Kidney epithelial cell (primary cell): ENCODE data around the gene DYNLT1. TPM values are rescaled to one million over a fixed set of nuclear protein-coding genes. Genes with fewer than 3 reads are reported as not detected.

Experiments used
- DNase-seq: peaks from one replicate; pipeline ENCODE4 v3.0.0-alpha.2; 2010; ENCODE audit warnings: low read depth
- H3K27me3 ChIP-seq: 2 replicates; pipeline ENCODE4 v1.6.0; 2011; ENCODE audit warnings: low read length; ENCODE audit not compliant: control insufficient read depth, insufficient read depth
- H3K36me3 ChIP-seq: 2 replicates; pipeline ENCODE4 v1.5.1; 2011; ENCODE audit warnings: low read length; ENCODE audit not compliant: control insufficient read depth, insufficient read depth
- H3K4me3 ChIP-seq: 2 replicates; pipeline ENCODE4 v1.5.1; 2011; ENCODE audit warnings: low read depth, mild to moderate bottlenecking, control low read depth, low read length
- total RNA-seq: library from RNA; depleted of rRNA; stranded (reverse); fragments of >200 nt; gene quantifications from 2 replicates; pipeline ENCODE4 v1.2.3, GENCODE V29; 2015
- TF ChIP-seq, protein P1 (sequence below): IDR thresholded peaks from 2 replicates; pipeline ENCODE4 v1.5.1; 2011; ENCODE audit warnings: mild to moderate bottlenecking, moderate library complexity, low read length, control low read depth, inconsistent platforms; ENCODE audit not compliant: insufficient read depth, poor library complexity, severe bottlenecking

The DYNLT1 gene
- total RNA-seq, 1 donor from 2014 or later, result 124 TPM

DNA sequence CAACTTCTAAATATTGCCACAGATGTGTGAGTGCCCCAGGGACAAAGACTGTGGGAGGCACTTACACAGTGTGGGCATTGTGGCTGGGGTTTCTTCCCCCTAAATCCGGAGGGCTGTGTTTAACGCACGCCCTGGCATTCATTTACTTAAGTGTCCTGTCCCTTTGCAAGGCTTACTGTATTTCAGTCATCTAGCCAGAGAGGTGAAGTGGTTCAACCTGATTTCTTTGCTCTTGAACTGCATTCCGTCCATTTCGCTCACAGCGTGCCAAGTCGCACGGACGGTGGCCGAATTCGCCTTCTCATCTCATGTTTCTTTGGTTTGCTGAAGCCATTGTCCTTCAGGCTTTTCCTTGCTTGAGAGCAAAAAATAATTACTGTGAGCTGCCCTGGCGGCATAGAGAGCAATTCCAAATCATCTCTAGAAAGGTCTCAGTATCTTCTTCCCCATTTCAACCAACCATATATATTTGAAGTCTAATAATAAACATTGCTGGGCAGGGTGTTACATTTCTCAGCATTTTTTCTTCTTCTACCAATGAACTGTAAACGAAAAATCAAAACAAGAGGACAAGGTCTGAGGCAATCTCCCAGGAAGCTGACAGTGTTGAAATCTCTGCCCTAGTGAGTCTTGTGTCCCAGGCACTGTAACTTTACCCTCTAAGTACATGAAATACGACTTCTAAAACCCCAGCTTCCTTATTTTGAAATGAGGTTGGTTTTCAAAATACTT, 22.3 kb upstream of the DYNLT1 start:
- Histone ChIP-seq H3K36me3 (no peaks in the 10 kb centered on the region), H3K27me3 (no peaks in the 10 kb centered on the region)

DNA sequence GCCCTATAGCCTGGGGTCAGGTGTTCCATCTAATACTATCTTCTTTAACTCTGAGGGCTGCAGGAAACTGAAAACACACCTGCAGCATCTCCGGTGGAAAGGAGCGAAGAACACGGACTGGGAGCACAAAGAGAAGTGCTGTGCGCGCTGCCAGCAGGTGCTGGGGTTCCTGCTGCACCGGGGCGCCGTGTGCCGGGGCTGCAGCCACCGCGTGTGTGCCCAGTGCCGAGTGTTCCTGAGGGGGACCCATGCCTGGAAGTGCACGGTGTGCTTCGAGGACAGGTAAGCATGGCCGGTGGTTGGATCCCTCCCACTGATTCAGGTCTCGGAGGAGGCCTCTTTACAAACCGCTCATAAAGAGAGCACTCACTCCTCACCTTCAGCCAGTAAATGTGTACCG, 20.8 kb upstream of the DYNLT1 start:
- DNase-seq, result no peak
- no peak overlapping the region for H3K4me3 ChIP-seq
- no peaks in the 10 kb centered on the region for H3K27me3 ChIP-seq
- TF ChIP-seq, protein P1, sequence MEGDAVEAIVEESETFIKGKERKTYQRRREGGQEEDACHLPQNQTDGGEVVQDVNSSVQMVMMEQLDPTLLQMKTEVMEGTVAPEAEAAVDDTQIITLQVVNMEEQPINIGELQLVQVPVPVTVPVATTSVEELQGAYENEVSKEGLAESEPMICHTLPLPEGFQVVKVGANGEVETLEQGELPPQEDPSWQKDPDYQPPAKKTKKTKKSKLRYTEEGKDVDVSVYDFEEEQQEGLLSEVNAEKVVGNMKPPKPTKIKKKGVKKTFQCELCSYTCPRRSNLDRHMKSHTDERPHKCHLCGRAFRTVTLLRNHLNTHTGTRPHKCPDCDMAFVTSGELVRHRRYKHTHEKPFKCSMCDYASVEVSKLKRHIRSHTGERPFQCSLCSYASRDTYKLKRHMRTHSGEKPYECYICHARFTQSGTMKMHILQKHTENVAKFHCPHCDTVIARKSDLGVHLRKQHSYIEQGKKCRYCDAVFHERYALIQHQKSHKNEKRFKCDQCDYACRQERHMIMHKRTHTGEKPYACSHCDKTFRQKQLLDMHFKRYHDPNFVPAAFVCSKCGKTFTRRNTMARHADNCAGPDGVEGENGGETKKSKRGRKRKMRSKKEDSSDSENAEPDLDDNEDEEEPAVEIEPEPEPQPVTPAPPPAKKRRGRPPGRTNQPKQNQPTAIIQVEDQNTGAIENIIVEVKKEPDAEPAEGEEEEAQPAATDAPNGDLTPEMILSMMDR, result no peak
- no peaks in the 10 kb centered on the region for H3K36me3 ChIP-seq

More for the DNA sequence above, 22.3 kb upstream of the DYNLT1 start:
- no peak for DNase-seq
- TF ChIP-seq, protein P1, result no peak
- no peak overlapping the region for H3K4me3 ChIP-seq

DNA sequence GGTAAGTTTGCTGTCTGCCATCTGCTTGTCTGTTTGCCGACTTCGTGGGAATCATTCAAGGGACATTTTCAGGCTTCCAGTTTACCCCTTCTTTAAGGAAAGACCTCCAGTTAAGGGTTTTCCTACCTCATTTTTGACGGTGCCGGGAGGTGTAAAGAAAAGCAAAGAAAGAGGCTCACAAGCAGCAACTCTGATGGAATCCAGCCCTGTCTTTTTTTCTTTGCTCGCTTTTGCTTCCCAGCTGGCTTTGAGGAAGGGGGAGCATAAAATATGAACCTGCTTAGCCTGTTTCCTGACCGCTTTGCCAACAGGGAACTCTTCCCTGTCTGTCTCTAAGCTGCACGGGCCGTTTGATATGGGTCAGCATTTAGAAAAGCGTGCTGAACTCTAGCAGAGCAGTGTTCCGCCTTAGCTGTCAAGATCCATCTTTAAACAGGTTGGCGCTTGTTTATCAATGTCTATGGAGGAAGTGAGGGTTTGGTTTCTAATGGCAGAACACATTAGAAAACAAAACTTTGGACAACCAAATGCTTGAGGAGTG, 19.2 kb upstream of the DYNLT1 start:
- H3K27me3 ChIP-seq, result no peaks in the 10 kb centered on the region
- H3K4me3 ChIP-seq, result no peak overlapping the region
- no peaks in the 10 kb centered on the region for H3K36me3 ChIP-seq
- TF ChIP-seq, protein P1, result no peak
- no peak for DNase-seq

DNA sequence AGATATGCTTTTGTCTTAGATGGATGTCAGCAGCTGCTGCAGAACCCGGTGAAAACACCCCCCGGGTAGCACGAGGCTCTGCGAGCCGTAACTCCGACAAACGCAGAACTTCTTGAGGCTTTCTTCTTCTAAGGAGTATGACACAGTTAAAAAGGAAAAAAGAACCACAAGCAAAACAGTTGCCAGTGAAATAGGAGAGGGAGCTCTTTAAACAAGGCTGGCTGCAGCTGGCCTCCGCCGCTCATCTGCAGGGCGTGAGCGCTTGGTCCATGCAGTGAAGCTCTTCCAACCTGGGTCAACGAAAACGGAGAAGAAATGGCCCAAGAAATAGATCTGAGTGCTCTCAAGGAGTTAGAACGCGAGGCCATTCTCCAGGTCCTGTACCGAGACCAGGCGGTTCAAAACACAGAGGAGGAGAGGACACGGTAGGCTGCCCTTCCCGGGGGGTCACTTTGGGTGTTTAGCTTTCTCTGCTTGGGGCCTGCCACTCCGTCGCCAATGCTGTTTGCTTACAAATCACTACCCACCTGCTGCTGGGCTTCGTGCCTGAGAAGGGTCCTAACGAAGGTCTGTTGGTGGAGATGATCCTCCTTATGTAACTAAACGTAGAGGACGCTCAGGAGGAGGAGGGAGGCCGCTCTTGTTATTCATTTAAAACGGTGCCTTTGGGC, 18.5 kb upstream of the DYNLT1 start:
- TF ChIP-seq, protein P1, result no peak

DNA sequence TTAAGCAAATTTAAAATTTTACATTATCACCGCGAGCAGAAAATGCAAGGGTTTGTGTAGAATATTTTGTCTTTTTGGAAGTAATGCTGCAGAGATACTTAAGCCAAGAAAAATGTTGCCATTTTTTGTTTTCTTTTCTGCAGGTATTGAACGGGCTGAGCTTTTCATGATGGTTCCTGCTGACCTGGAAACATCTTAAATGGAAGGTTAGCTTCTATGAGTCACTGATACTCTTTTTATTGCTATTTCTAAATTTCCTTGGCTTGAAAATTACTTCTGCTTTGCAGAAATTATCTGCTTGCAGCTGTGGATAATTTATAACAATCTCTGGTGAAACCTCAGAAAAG, 18.0 kb upstream of the DYNLT1 start:
- TF ChIP-seq, protein P1, result no peak
- no peaks in the 10 kb centered on the region for H3K27me3 ChIP-seq
- H3K4me3 ChIP-seq, result no peak overlapping the region
- no peaks in the 10 kb centered on the region for H3K36me3 ChIP-seq
- no peak for DNase-seq

More for the DNA sequence above, 18.5 kb upstream of the DYNLT1 start:
- Histone ChIP-seq H3K27me3 (no peaks in the 10 kb centered on the region), H3K36me3 (no peaks in the 10 kb centered on the region), H3K4me3 (no peak overlapping the region)
- DNase-seq, result no peak
